C4-2B (cell line): ENCODE data around the gene RNF181.

ENCODE experiments used
- CTCF ChIP-seq: fragments of 450-650 bp; conservative IDR thresholded peaks from 2 replicates; pipeline ENCODE4 v1.5.1; 2017; ENCODE audit warnings: mild to moderate bottlenecking
- ZFX ChIP-seq: fragments of 450-650 bp; IDR thresholded peaks from 2 replicates; pipeline ENCODE4 v1.6.1; 2017

DNA sequence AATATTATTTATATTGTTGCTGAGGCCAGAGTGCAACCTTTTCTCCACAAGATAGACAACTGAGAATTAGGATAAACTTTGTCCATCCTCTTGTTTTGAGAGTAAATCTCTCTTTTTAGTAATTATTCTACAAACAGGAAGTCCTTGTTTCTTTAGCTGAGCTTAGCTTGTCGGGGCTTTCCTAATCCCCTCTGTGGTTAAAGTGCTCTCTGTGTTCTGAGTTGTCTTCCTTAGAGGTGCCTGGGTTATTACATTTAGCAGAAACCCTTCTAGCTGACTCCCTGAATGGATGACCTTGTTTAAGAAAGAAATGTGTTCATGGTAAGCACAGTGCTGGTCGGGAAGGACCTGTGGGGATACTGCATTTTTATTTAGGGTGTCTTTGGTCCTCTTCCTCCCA lies 33.1 kb downstream of the RNF181 start:
- no peak for TF ChIP-seq CTCF
- no peak for TF ChIP-seq ZFX
